Measurements from ENCODE around the gene PPP2R5E.

DNA sequence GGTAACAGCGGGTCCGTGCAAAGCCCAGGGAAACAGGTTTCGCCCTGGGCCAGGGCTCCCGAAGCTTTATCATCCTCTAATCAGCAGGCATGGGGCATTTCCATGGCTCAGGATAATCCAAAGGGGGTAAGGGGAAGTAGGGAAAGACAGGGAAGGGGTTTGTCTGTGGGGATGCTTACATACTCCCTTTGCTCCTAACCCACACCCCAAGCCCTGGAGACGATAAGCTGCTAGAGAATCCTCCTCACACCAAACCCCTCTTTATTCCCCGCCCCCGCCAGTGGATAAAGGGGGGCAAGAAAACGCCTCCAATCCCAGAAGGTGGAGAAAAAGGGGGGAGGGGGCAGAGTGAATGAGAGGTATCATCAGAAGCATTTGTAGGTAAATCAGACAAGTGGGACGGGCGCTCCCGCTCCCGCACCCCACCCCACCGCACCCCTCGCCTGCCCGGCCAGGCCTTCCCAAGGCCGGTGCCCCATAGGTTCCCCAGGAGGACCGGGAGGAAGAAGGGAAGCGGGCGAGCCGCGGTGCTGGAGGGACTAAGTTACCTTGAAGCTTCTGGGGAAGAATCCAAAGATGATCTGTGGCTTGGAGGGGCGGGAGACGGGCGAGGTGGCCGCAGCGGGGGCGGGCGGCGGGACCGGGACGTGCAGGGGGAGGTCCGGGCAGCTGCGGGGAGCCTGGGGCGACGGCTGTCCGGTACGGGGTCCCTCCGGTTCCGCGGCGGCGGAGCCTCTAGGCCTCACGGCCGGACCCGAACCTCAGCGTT is 762 bp downstream of the PPP2R5E start:
- TF ChIP-seq, protein P1, sequence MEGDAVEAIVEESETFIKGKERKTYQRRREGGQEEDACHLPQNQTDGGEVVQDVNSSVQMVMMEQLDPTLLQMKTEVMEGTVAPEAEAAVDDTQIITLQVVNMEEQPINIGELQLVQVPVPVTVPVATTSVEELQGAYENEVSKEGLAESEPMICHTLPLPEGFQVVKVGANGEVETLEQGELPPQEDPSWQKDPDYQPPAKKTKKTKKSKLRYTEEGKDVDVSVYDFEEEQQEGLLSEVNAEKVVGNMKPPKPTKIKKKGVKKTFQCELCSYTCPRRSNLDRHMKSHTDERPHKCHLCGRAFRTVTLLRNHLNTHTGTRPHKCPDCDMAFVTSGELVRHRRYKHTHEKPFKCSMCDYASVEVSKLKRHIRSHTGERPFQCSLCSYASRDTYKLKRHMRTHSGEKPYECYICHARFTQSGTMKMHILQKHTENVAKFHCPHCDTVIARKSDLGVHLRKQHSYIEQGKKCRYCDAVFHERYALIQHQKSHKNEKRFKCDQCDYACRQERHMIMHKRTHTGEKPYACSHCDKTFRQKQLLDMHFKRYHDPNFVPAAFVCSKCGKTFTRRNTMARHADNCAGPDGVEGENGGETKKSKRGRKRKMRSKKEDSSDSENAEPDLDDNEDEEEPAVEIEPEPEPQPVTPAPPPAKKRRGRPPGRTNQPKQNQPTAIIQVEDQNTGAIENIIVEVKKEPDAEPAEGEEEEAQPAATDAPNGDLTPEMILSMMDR (conservative IDR thresholded peaks at IDR 0.05 in 1 of 2, IDR thresholded peaks at IDR 0.05 in 1 of 2; ENCODE audit: low read depth in 1 of 2, low read length in 2 of 2) = no peak
- TF ChIP-seq EZH2 (IDR thresholded peaks at IDR 0.05; ENCODE audit: low read length, missing control alignments) = no peak
